Motor neuron (in vitro differentiated cells): Measurements from ENCODE around the gene EFNA5. TPM values are rescaled to one million over a fixed set of nuclear protein-coding genes. Genes with fewer than 3 reads are reported as not detected.
"Not testable (repeated sequence)": the region's sequence is repeated elsewhere in the genome, so short reads cannot be mapped to it uniquely, and the experiment has no call there.

ENCODE experiments used
- ATAC-seq, 8 experiments: fragments of 200-7000 bp; cut with Tn5 transposase; replicated peaks in 6 of 8; 2 replicates each; pipeline ENCODE4 v1.8.0; 2021; ENCODE audit warnings: mild to moderate bottlenecking in 8 of 8, moderate library complexity in 8 of 8
- H3K27ac ChIP-seq, 2 donors: fragments of 250-450 bp; sonication (Bioruptor Pico); 2 replicates each; pipeline ENCODE4 v1.9.0; 2021; ENCODE audit warnings: antibody characterized with exemption in 2 of 2, mild to moderate bottlenecking in 2 of 2, moderate library complexity in 1 of 2
- H3K4me1 ChIP-seq, 2 donors: fragments of 250-450 bp; sonication (Bioruptor Pico); replicated peaks in 1 of 2; 2 replicates each; pipeline ENCODE4 v1.6.1; 2021; ENCODE audit warnings: antibody characterized with exemption in 2 of 2, mild to moderate bottlenecking in 2 of 2, moderate library complexity in 1 of 2
- H3K4me3 ChIP-seq, 5 donors: fragments of 250-450 bp; sonication (Bioruptor Pico); 2 replicates each; pipeline ENCODE4 v1.9.0; 2021; ENCODE audit warnings: antibody characterized with exemption in 5 of 5, mild to moderate bottlenecking in 5 of 5, moderate library complexity in 4 of 5
- WGBS, 10 experiments: fragments of 450-650 bp; shearing (Covaris generic); methylation state at CpG; one replicate each; pipeline ENCODE4 v1.0.0; 2022; 5-methylcytosine and 5-hydroxymethylcytosine counted together
- in situ Hi-C, 9 experiments: fragments of 400-800 bp; cut with MboI; loops; one replicate each; pipeline ENCODE4 v1.15.0; 2021; ENCODE audit warnings: low sequenced_read_pairs in 9 of 9, low pct_unique_long_range_greater_than_20kb in 2 of 9; ENCODE audit not compliant: unreplicated experiment in 9 of 9
- total RNA-seq, 8 experiments: library from RNA; unstranded; fragments of 300-600 nt; gene quantifications; 2 replicates each; pipeline versions ENCODE4 v1.2.3 to v1.2.4, GENCODE V29; 2022

Gene EFNA5
- total RNA-seq, 8 experiments from 2014 or later, result 8.5 to 88.6 (median 10.5) TPM

- no peak overlapping the region for H3K27ac ChIP-seq
- 58 to 100% (median 78%) methylated on average over 1 to 4 of the region's 4 CpGs; no CpG with 5 or more reads in 2 of the 10 experiments for WGBS, 10 experiments
- in situ Hi-C loops, result no loop called here
- ATAC-seq, result peak in 1 of 8 experiments; percentile 59
- peaks cover 8 to 11% of the 10 kb centered on the region in 2 donors for H3K4me1 ChIP-seq
- H3K4me3 ChIP-seq, result no peak overlapping the region
Observed at GRCh38 chr5:107508097-107508496, 162.6 kb downstream of the EFNA5 start.

GRCh38 chr5:107505763-107506534 lies 164.8 kb downstream of the EFNA5 start:
- Histone ChIP-seq H3K4me3 (no peak overlapping the region), H3K4me1 (peaks cover 4 to 24% of the 10 kb centered on the region in 2 donors), H3K27ac (no peak overlapping the region)
- peak in 1 of 8 experiments; percentile 23 for ATAC-seq
- 33 to 100% (median 80%) methylated on average over 1 to 3 of the region's 3 CpGs; no CpG with 5 or more reads in 1 of the 10 experiments for WGBS, 10 experiments
- in situ Hi-C loops, result no loop called here

GRCh38 chr5:107504424-107504823 lies 166.3 kb downstream of the EFNA5 start:
- WGBS, 10 experiments, result 20 to 100% (median 91%) methylated on average over 1 of the region's 1 CpG; no CpG with 5 or more reads in 1 of the 10 experiments
- no peak for ATAC-seq
- peaks cover 14 to 40% of the 10 kb centered on the region in 2 donors for H3K4me1 ChIP-seq
- H3K4me3 ChIP-seq, result no peak overlapping the region
- in situ Hi-C loops, result no loop called here
- no peak overlapping the region for H3K27ac ChIP-seq

GRCh38 chr5:107502676-107503060 lies 168.1 kb downstream of the EFNA5 start:
- in situ Hi-C loops, result no loop called here
- peaks cover 16 to 45% of the 10 kb centered on the region in 2 donors for H3K4me1 ChIP-seq

GRCh38 chr5:107501965-107502675 lies 168.6 kb downstream of the EFNA5 start:
- in situ Hi-C loops, result no loop called here

More at GRCh38 chr5:107502676-107503060, 168.1 kb downstream of the EFNA5 start:
- Histone ChIP-seq H3K27ac (no peak overlapping the region), H3K4me3 (no peak overlapping the region)
- 0 to 76% (median 50%) methylated on average over 1 to 4 of the region's 7 CpGs; no CpG with 5 or more reads in 1 of the 10 experiments for WGBS, 10 experiments
- peak in 5 of 8 experiments; percentile 40 to 74 (median 64) for ATAC-seq

GRCh38 chr5:107500840-107501239 lies 169.9 kb downstream of the EFNA5 start:
- Histone ChIP-seq H3K4me3 (no peak overlapping the region), H3K4me1 (peaks cover 16 to 45% of the 10 kb centered on the region in 2 donors), H3K27ac (no peak overlapping the region)
- in situ Hi-C loops, result no loop called here
- no peak for ATAC-seq
- WGBS, 10 experiments, result 17 to 83% (median 60%) methylated on average over 1 of the region's 1 CpG; no CpG with 5 or more reads in 5 of the 10 experiments

More at GRCh38 chr5:107501965-107502675, 168.6 kb downstream of the EFNA5 start:
- H3K4me1 ChIP-seq, result peaks cover 16 to 45% of the 10 kb centered on the region in 2 donors
- 53 to 85% (median 68%) methylated on average over 2 to 16 of the region's 17 CpGs for WGBS, 10 experiments
- peak in 5 of 8 experiments; percentile 34 to 59 (median 55) for ATAC-seq
- no peak overlapping the region for H3K27ac ChIP-seq
- H3K4me3 ChIP-seq, result no peak overlapping the region

GRCh38 chr5:107500347-107500746 lies 170.4 kb downstream of the EFNA5 start:
- in situ Hi-C loops, result no loop called here
- no peak overlapping the region for H3K27ac ChIP-seq
- H3K4me1 ChIP-seq, result peaks cover 16 to 45% of the 10 kb centered on the region in 2 donors
- ATAC-seq, result peak in 5 of 8 experiments; percentile 44 to 66 (median 65)
- H3K4me3 ChIP-seq, result no peak overlapping the region

- no peak overlapping the region for H3K27ac ChIP-seq
- H3K4me1 ChIP-seq, result peaks cover 16 to 45% of the 10 kb centered on the region in 2 donors
- no peak overlapping the region for H3K4me3 ChIP-seq
- in situ Hi-C loops, result no loop called here
- ATAC-seq, result peak in 6 of 8 experiments; percentile 14 to 57 (median 37)
- 0 to 40% (median 10%) methylated on average over 1 of the region's 1 CpG; no CpG with 5 or more reads in 6 of the 10 experiments for WGBS, 10 experiments
Observed at GRCh38 chr5:107499776-107500175, 171.0 kb downstream of the EFNA5 start.

GRCh38 chr5:107499237-107499636 lies 171.5 kb downstream of the EFNA5 start:
- peak in 1 of 8 experiments; percentile 12 for ATAC-seq
- Histone ChIP-seq H3K4me3 (no peak overlapping the region), H3K27ac (no peak overlapping the region), H3K4me1 (peaks cover 16 to 45% of the 10 kb centered on the region in 2 donors)
- WGBS, 10 experiments, result 14 to 50% (median 18%) methylated on average over 1 of the region's 1 CpG; no CpG with 5 or more reads in 6 of the 10 experiments
- in situ Hi-C loops, result no loop called here

- WGBS, 10 experiments, result 67 to 100% (median 89%) methylated on average over 1 to 3 of the region's 3 CpGs; no CpG with 5 or more reads in 2 of the 10 experiments
- H3K4me3 ChIP-seq, result no peak overlapping the region
- in situ Hi-C loops, result no loop called here
- H3K27ac ChIP-seq, result no peak overlapping the region
- ATAC-seq, result no peak
- peaks cover 12 to 25% of the 10 kb centered on the region in 2 donors for H3K4me1 ChIP-seq
Observed at GRCh38 chr5:107496466-107496865, 174.3 kb downstream of the EFNA5 start.

GRCh38 chr5:107494129-107494528 lies 176.6 kb downstream of the EFNA5 start:
- 85 to 100% (median 100%) methylated on average over 1 to 10 of the region's 25 CpGs; no CpG with 5 or more reads in 5 of the 10 experiments for WGBS, 10 experiments
- ATAC-seq, in situ Hi-C loops, H3K27ac ChIP-seq, H3K4me3 ChIP-seq, H3K4me1 ChIP-seq: not testable (repeated sequence)

GRCh38 chr5:107487056-107487542 lies 183.6 kb downstream of the EFNA5 start:
- H3K4me1 ChIP-seq, result no peaks in the 10 kb centered on the region
- no peak overlapping the region for H3K4me3 ChIP-seq
- WGBS, 10 experiments, result 45 to 90% (median 64%) methylated on average over 1 to 2 of the region's 2 CpGs; no CpG with 5 or more reads in 4 of the 10 experiments
- peak in 3 of 8 experiments; percentile 55 to 61 (median 59) for ATAC-seq
- H3K27ac ChIP-seq, result no peak overlapping the region
- in situ Hi-C loops, result no loop called here

- in situ Hi-C loops, result no loop called here
- ATAC-seq, result peak in 2 of 8 experiments; percentile 26 to 47
- WGBS, 10 experiments, result 60 to 100% (median 95%) methylated on average over 1 to 2 of the region's 2 CpGs; no CpG with 5 or more reads in 3 of the 10 experiments
Observed at GRCh38 chr5:107486489-107486888, 184.2 kb downstream of the EFNA5 start.

More at GRCh38 chr5:107486489-107486888, 184.2 kb downstream of the EFNA5 start:
- Histone ChIP-seq H3K4me3 (no peak overlapping the region), H3K27ac (no peak overlapping the region), H3K4me1 (no peaks in the 10 kb centered on the region)
